ENCODE data around the gene GADD45B.
"Not testable (repeated sequence)": the region's sequence is repeated elsewhere in the genome, so short reads cannot be mapped to it uniquely, and the experiment has no call there.

GADD45B gene

GRCh38 chr19:2503521-2504109, 27.7 kb downstream of the GADD45B start:
- Histone ChIP-seq H3K27ac (peak overlapping the region in 19 of 21 experiments; percentile 12 to 85 (median 55)), H3K4me3 (no peak overlapping the region)

GRCh38 chr19:2506656-2507055, 30.7 kb downstream of the GADD45B start:
- not testable (repeated sequence) for H3K27ac ChIP-seq, H3K4me3 ChIP-seq

- Histone ChIP-seq H3K27ac (peak overlapping the region in 2 of 21 experiments; percentile 16 to 30), H3K4me3 (no peak overlapping the region)
These were observed 31.2 kb downstream of the GADD45B start for GRCh38 chr19:2507109-2507508.

GRCh38 chr19:2509096-2509495, 33.2 kb downstream of the GADD45B start:
- H3K4me3 ChIP-seq: no peak overlapping the region
- H3K27ac ChIP-seq: no peak overlapping the region

- no peak overlapping the region for H3K27ac ChIP-seq
- H3K4me3 ChIP-seq: no peak overlapping the region
These were observed 35.6 kb downstream of the GADD45B start for GRCh38 chr19:2511570-2511969.

- Histone ChIP-seq H3K27ac (no peak overlapping the region), H3K4me3 (no peak overlapping the region)
These were observed 36.1 kb downstream of the GADD45B start for GRCh38 chr19:2511991-2512390.

GRCh38 chr19:2512523-2513431, 36.9 kb downstream of the GADD45B start:
- Histone ChIP-seq H3K27ac (no peak overlapping the region), H3K4me3 (no peak overlapping the region)

GRCh38 chr19:2514981-2515518, 39.1 kb downstream of the GADD45B start:
- no peak overlapping the region for H3K4me3 ChIP-seq

GRCh38 chr19:2516727-2517126, 40.8 kb downstream of the GADD45B start:
- no peak overlapping the region for H3K4me3 ChIP-seq
- no peak overlapping the region for H3K27ac ChIP-seq

More at GRCh38 chr19:2514981-2515518, 39.1 kb downstream of the GADD45B start:
- no peak overlapping the region for H3K27ac ChIP-seq

GRCh38 chr19:2517881-2518601, 42.1 kb downstream of the GADD45B start:
- Histone ChIP-seq H3K27ac (no peak overlapping the region), H3K4me3 (no peak overlapping the region)

GRCh38 chr19:2518856-2519255, 42.9 kb downstream of the GADD45B start:
- not testable (repeated sequence) for H3K27ac ChIP-seq, H3K4me3 ChIP-seq

- H3K4me3 ChIP-seq: no peak overlapping the region
These were observed 43.6 kb downstream of the GADD45B start for GRCh38 chr19:2519482-2519881.

GRCh38 chr19:2523630-2524311, 47.8 kb downstream of the GADD45B start:
- H3K4me3 ChIP-seq: no peak overlapping the region
- H3K27ac ChIP-seq: peak overlapping the region in 8 of 21 experiments; percentile 1 to 63 (median 30)

More at GRCh38 chr19:2519482-2519881, 43.6 kb downstream of the GADD45B start:
- H3K27ac ChIP-seq: no peak overlapping the region

GRCh38 chr19:2524361-2524839, 48.5 kb downstream of the GADD45B start:
- Histone ChIP-seq H3K4me3 (no peak overlapping the region), H3K27ac (peak overlapping the region in 5 of 21 experiments; percentile 1 to 63 (median 14))

GRCh38 chr19:2524840-2525723, 49.2 kb downstream of the GADD45B start:
- H3K4me3 ChIP-seq: peak overlapping the region in 4 of 7 experiments; percentile 4 to 30 (median 14)
- peak overlapping the region in 12 of 21 experiments; percentile 3 to 74 (median 43) for H3K27ac ChIP-seq

- peak overlapping the region in 1 of 21 experiments; percentile 26 for H3K27ac ChIP-seq
- no peak overlapping the region for H3K4me3 ChIP-seq
These were observed 51.2 kb downstream of the GADD45B start for GRCh38 chr19:2527171-2527570.

GRCh38 chr19:2527686-2528085, 51.8 kb downstream of the GADD45B start:
- Histone ChIP-seq H3K27ac (peak overlapping the region in 2 of 21 experiments; percentile 26 to 35), H3K4me3 (no peak overlapping the region)

Data from skin epidermis (tissue), 12 donors.